ENCODE results near the gene TMEM30B. TPM values are rescaled to one million over a fixed set of nuclear protein-coding genes. Genes with fewer than 3 reads are reported as not detected.

Gene TMEM30B
- total and polyA plus RNA-seq, 4 donors: 3.0 to 7.4 (median 5.6) TPM

DNA sequence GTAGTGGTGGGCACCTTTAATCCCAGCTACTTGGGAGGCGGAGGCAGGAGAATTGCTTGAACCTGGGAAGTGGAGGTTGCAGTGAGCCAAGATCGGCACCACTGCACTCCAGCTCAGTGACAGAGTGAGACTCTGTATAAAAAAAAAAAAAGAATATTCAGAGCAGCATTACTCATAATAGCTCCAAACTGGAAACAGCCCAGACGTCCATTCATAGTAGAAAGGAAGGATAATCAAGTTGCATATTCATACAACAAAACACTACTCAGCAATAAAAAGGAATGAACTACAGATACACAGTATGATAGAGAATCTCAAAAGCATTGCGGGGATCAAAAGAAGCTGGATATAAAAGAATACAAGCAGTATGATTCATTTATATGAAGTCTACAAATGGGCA lies 19.1 kb downstream of the TMEM30B start:
- H3K36me3 ChIP-seq (ENCODE audit: control insufficient read depth in 4 of 4, insufficient read depth in 3 of 4, low read depth in 1 of 4, low read length in 3 of 4): no peaks in the 10 kb centered on the region
- no peaks in the 10 kb centered on the region for H3K9me3 ChIP-seq (ENCODE audit: control insufficient read depth in 4 of 4, low read length in 3 of 4)
- H3K4me1 ChIP-seq (ENCODE audit: control insufficient read depth in 4 of 4, insufficient read depth in 4 of 4, low read length in 3 of 4): peaks cover 0 to 10% (median 3%) of the 10 kb centered on the region in 4 donors
- WGBS: 90% methylated on average over 4 of the region's 4 CpGs
- TF ChIP-seq FOXA1 (IDR thresholded peaks at IDR 0.05) (no peak), RAD21 (IDR thresholded peaks at IDR 0.05) (no peak), FOXA2 (IDR thresholded peaks at IDR 0.05) (no peak), EGR1 (IDR thresholded peaks at IDR 0.05; ENCODE audit: low read depth in 2 of 2) (no peak), HNF4A (conservative IDR thresholded peaks at IDR 0.05) (no peak), MAX (IDR thresholded peaks at IDR 0.05) (no peak)
- TF ChIP-seq, protein P1, sequence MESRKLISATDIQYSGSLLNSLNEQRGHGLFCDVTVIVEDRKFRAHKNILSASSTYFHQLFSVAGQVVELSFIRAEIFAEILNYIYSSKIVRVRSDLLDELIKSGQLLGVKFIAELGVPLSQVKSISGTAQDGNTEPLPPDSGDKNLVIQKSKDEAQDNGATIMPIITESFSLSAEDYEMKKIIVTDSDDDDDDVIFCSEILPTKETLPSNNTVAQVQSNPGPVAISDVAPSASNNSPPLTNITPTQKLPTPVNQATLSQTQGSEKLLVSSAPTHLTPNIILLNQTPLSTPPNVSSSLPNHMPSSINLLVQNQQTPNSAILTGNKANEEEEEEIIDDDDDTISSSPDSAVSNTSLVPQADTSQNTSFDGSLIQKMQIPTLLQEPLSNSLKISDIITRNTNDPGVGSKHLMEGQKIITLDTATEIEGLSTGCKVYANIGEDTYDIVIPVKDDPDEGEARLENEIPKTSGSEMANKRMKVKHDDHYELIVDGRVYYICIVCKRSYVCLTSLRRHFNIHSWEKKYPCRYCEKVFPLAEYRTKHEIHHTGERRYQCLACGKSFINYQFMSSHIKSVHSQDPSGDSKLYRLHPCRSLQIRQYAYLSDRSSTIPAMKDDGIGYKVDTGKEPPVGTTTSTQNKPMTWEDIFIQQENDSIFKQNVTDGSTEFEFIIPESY (IDR thresholded peaks at IDR 0.05): no peak
- TF ChIP-seq, protein P2, sequence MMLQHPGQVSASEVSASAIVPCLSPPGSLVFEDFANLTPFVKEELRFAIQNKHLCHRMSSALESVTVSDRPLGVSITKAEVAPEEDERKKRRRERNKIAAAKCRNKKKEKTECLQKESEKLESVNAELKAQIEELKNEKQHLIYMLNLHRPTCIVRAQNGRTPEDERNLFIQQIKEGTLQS (IDR thresholded peaks at IDR 0.05): no peak
- TF ChIP-seq, protein P3, sequence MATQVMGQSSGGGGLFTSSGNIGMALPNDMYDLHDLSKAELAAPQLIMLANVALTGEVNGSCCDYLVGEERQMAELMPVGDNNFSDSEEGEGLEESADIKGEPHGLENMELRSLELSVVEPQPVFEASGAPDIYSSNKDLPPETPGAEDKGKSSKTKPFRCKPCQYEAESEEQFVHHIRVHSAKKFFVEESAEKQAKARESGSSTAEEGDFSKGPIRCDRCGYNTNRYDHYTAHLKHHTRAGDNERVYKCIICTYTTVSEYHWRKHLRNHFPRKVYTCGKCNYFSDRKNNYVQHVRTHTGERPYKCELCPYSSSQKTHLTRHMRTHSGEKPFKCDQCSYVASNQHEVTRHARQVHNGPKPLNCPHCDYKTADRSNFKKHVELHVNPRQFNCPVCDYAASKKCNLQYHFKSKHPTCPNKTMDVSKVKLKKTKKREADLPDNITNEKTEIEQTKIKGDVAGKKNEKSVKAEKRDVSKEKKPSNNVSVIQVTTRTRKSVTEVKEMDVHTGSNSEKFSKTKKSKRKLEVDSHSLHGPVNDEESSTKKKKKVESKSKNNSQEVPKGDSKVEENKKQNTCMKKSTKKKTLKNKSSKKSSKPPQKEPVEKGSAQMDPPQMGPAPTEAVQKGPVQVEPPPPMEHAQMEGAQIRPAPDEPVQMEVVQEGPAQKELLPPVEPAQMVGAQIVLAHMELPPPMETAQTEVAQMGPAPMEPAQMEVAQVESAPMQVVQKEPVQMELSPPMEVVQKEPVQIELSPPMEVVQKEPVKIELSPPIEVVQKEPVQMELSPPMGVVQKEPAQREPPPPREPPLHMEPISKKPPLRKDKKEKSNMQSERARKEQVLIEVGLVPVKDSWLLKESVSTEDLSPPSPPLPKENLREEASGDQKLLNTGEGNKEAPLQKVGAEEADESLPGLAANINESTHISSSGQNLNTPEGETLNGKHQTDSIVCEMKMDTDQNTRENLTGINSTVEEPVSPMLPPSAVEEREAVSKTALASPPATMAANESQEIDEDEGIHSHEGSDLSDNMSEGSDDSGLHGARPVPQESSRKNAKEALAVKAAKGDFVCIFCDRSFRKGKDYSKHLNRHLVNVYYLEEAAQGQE (IDR thresholded peaks at IDR 0.05): no peak
- no peak overlapping the region for H3K4me3 ChIP-seq (ENCODE audit: low read depth in 1 of 3, low read length in 3 of 3)
- no peak overlapping the region for H3K9ac ChIP-seq (ENCODE audit: low read depth in 1 of 2, low read length in 2 of 2)
- H3K27me3 ChIP-seq (ENCODE audit: control insufficient read depth in 4 of 4, insufficient read depth in 4 of 4, low read length in 3 of 4): no peaks in the 10 kb centered on the region
- no peak for DNase-seq (ENCODE audit: low spot score)
- H3K27ac ChIP-seq (ENCODE audit: low read depth in 1 of 2, low read length in 2 of 2): no peak overlapping the region

DNA sequence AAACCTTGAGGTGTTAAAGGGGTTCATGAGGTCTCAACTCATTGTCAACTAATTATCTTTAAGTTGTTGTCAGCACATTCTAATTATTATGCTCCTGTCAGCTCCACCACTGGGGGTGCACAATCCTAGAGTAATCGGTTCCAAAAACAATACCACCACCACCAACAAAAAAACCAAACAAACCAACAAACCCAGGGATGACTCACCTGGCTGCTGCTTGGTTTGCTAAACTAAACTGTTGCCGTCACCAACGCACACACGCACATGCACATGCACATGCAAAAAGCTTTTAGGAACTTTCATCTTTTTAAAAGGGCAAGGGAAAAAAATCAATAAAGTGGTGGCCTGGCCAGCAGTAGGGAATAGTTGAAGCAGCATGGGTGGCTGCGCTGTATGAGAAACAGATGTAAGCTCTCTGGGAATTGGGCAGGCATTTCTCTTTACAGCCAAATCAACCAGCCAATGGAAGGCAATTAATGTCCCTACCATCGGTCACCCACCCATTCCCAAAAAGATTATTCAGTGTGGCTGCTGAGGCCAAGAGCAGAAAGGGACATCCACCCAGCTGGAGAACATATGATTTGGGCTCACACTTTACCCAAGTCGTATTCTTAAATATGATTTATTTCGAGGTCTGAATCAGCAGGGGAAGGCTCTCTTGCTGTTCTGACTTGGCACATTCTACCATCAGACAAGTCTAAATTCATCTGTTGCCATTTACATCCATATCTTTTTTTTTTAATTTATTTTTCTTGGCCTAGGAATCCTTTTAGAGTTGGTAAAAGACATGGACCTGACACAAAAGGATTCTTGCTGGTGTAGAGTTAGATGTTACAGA lies 20.0 kb downstream of the TMEM30B start:
- H3K27me3 ChIP-seq (ENCODE audit: control insufficient read depth in 4 of 4, insufficient read depth in 4 of 4, low read length in 3 of 4): no peaks in the 10 kb centered on the region
- no peak overlapping the region for H3K9ac ChIP-seq (ENCODE audit: low read depth in 1 of 2, low read length in 2 of 2)
- DNase-seq (ENCODE audit: low spot score): no peak
- no peaks in the 10 kb centered on the region for H3K36me3 ChIP-seq (ENCODE audit: control insufficient read depth in 4 of 4, insufficient read depth in 3 of 4, low read depth in 1 of 4, low read length in 3 of 4)
- H3K27ac ChIP-seq (ENCODE audit: low read depth in 1 of 2, low read length in 2 of 2): no peak overlapping the region
- WGBS: 61% methylated on average over 8 of the region's 8 CpGs
- no peaks in the 10 kb centered on the region for H3K9me3 ChIP-seq (ENCODE audit: control insufficient read depth in 4 of 4, low read length in 3 of 4)
- H3K4me1 ChIP-seq (ENCODE audit: control insufficient read depth in 4 of 4, insufficient read depth in 4 of 4, low read length in 3 of 4): peaks cover 0 to 10% (median 3%) of the 10 kb centered on the region in 4 donors
- H3K4me3 ChIP-seq (ENCODE audit: low read depth in 1 of 3, low read length in 3 of 3): no peak overlapping the region
- TF ChIP-seq CTCF (IDR thresholded peaks at IDR 0.05; ENCODE audit: low read depth, low read length, missing input control) (no peak), FOXA1 (IDR thresholded peaks at IDR 0.05) (no peak), HNF4A (conservative IDR thresholded peaks at IDR 0.05) (peak in 1 of 2 donors; percentile 15), NR2F2 (IDR thresholded peaks at IDR 0.05) (no peak), GABPA (IDR thresholded peaks at IDR 0.05 in 1 of 2, conservative IDR thresholded peaks at IDR 0.05 in 1 of 2) (no peak), SP1 (IDR thresholded peaks at IDR 0.05) (no peak), YY1 (IDR thresholded peaks at IDR 0.05) (no peak), MAX (IDR thresholded peaks at IDR 0.05) (peak; percentile 63), RXRA (IDR thresholded peaks at IDR 0.05) (peak in 1 of 2 donors; percentile 19), FOXA2 (IDR thresholded peaks at IDR 0.05) (no peak), JUND (IDR thresholded peaks at IDR 0.05) (peak; percentile 73 to 92)
- TF ChIP-seq, protein P1 (IDR thresholded peaks at IDR 0.05): peak; percentile 42
- TF ChIP-seq, protein P3 (IDR thresholded peaks at IDR 0.05): no peak
